ENCODE data around the gene TTC27.

The TTC27 gene

GRCh38 chr2:32847734-32848133 lies 219.9 kb downstream of the TTC27 start:
- Histone ChIP-seq H3K4me1 (ENCODE audit: insufficient read depth, low read length) (no peaks in the 10 kb centered on the region), H2AFZ (ENCODE audit: low read depth, low read length) (no peak overlapping the region), H3K9ac (ENCODE audit: low read depth, low read length) (no peak overlapping the region), H3K4me2 (ENCODE audit: insufficient read depth, low read length) (no peak overlapping the region), H3K4me3 (ENCODE audit: low read depth in 1 of 2, low read length in 2 of 2) (no peak overlapping the region), H3K27ac (ENCODE audit: low read length) (no peak overlapping the region), H3K9me3 (ENCODE audit: insufficient read depth, low read length, severe bottlenecking) (no peaks in the 10 kb centered on the region), H3K36me3 (ENCODE audit: insufficient read depth, low read length) (no peaks in the 10 kb centered on the region), H4K20me1 (ENCODE audit: insufficient read depth, low read length) (no peaks in the 10 kb centered on the region), H3K27me3 (ENCODE audit: insufficient read depth, low read length, poor library complexity) (no peaks in the 10 kb centered on the region), H3K79me2 (ENCODE audit: insufficient read depth, low read length) (no peaks in the 10 kb centered on the region)
- TF ChIP-seq CTCF (IDR thresholded peaks at IDR 0.05; ENCODE audit: borderline replicate concordance, extremely low read depth, low read length, poor library complexity, severe bottlenecking) (no peak), EZH2 (IDR thresholded peaks at IDR 0.05; ENCODE audit: borderline replicate concordance, low read depth, low read length, severe bottlenecking) (no peak)
- DNase-seq: no peak
- ATAC-seq (ENCODE audit: insufficient read depth, low read depth): no peak

- Histone ChIP-seq H4K20me1 (ENCODE audit: insufficient read depth, low read length) (no peaks in the 10 kb centered on the region), H3K4me3 (ENCODE audit: low read depth in 1 of 2, low read length in 2 of 2) (no peak overlapping the region), H2AFZ (ENCODE audit: low read depth, low read length) (no peak overlapping the region), H3K27me3 (ENCODE audit: insufficient read depth, low read length, poor library complexity) (no peaks in the 10 kb centered on the region), H3K4me1 (ENCODE audit: insufficient read depth, low read length) (no peaks in the 10 kb centered on the region), H3K9me3 (ENCODE audit: insufficient read depth, low read length, severe bottlenecking) (no peaks in the 10 kb centered on the region), H3K4me2 (ENCODE audit: insufficient read depth, low read length) (no peak overlapping the region), H3K9ac (ENCODE audit: low read depth, low read length) (no peak overlapping the region), H3K36me3 (ENCODE audit: insufficient read depth, low read length) (no peaks in the 10 kb centered on the region), H3K27ac (ENCODE audit: low read length) (no peak overlapping the region), H3K79me2 (ENCODE audit: insufficient read depth, low read length) (no peaks in the 10 kb centered on the region)
- no peak for DNase-seq
- ATAC-seq (ENCODE audit: insufficient read depth, low read depth): no peak
- no peak for TF ChIP-seq EZH2 (IDR thresholded peaks at IDR 0.05; ENCODE audit: borderline replicate concordance, low read depth, low read length, severe bottlenecking)
- no peak for TF ChIP-seq CTCF (IDR thresholded peaks at IDR 0.05; ENCODE audit: borderline replicate concordance, extremely low read depth, low read length, poor library complexity, severe bottlenecking)
Observed at GRCh38 chr2:32849456-32850194, 221.8 kb downstream of the TTC27 start.

GRCh38 chr2:32851777-32852439 lies 224.1 kb downstream of the TTC27 start:
- H4K20me1 ChIP-seq (ENCODE audit: insufficient read depth, low read length): no peaks in the 10 kb centered on the region
- H3K4me3 ChIP-seq (ENCODE audit: low read depth in 1 of 2, low read length in 2 of 2): no peak overlapping the region
- no peak overlapping the region for H3K27ac ChIP-seq (ENCODE audit: low read length)
- H3K79me2 ChIP-seq (ENCODE audit: insufficient read depth, low read length): no peaks in the 10 kb centered on the region
- H3K9me3 ChIP-seq (ENCODE audit: insufficient read depth, low read length, severe bottlenecking): no peaks in the 10 kb centered on the region
- H3K27me3 ChIP-seq (ENCODE audit: insufficient read depth, low read length, poor library complexity): no peaks in the 10 kb centered on the region
- no peaks in the 10 kb centered on the region for H3K4me1 ChIP-seq (ENCODE audit: insufficient read depth, low read length)
- ATAC-seq (ENCODE audit: insufficient read depth, low read depth): no peak
- TF ChIP-seq EZH2 (IDR thresholded peaks at IDR 0.05; ENCODE audit: borderline replicate concordance, low read depth, low read length, severe bottlenecking): no peak
- no peak overlapping the region for H3K9ac ChIP-seq (ENCODE audit: low read depth, low read length)
- no peak overlapping the region for H2AFZ ChIP-seq (ENCODE audit: low read depth, low read length)
- no peak for DNase-seq
- no peaks in the 10 kb centered on the region for H3K36me3 ChIP-seq (ENCODE audit: insufficient read depth, low read length)
- H3K4me2 ChIP-seq (ENCODE audit: insufficient read depth, low read length): no peak overlapping the region

- DNase-seq (no peak), ATAC-seq (ENCODE audit: insufficient read depth, low read depth) (no peak)
- no peak overlapping the region for H3K9ac ChIP-seq (ENCODE audit: low read depth, low read length)
- H3K36me3 ChIP-seq (ENCODE audit: insufficient read depth, low read length): no peaks in the 10 kb centered on the region
- no peak for TF ChIP-seq EZH2 (IDR thresholded peaks at IDR 0.05; ENCODE audit: borderline replicate concordance, low read depth, low read length, severe bottlenecking)
- TF ChIP-seq CTCF (IDR thresholded peaks at IDR 0.05; ENCODE audit: borderline replicate concordance, extremely low read depth, low read length, poor library complexity, severe bottlenecking): no peak
- no peak overlapping the region for H3K27ac ChIP-seq (ENCODE audit: low read length)
- no peak overlapping the region for H3K4me2 ChIP-seq (ENCODE audit: insufficient read depth, low read length)
- H3K9me3 ChIP-seq (ENCODE audit: insufficient read depth, low read length, severe bottlenecking): no peaks in the 10 kb centered on the region
- no peak overlapping the region for H2AFZ ChIP-seq (ENCODE audit: low read depth, low read length)
- H3K4me3 ChIP-seq (ENCODE audit: low read depth in 1 of 2, low read length in 2 of 2): no peak overlapping the region
- no peaks in the 10 kb centered on the region for H3K79me2 ChIP-seq (ENCODE audit: insufficient read depth, low read length)
- H3K4me1 ChIP-seq (ENCODE audit: insufficient read depth, low read length): no peaks in the 10 kb centered on the region
- H3K27me3 ChIP-seq (ENCODE audit: insufficient read depth, low read length, poor library complexity): no peaks in the 10 kb centered on the region
- no peaks in the 10 kb centered on the region for H4K20me1 ChIP-seq (ENCODE audit: insufficient read depth, low read length)
Observed at GRCh38 chr2:32852856-32853255, 225.0 kb downstream of the TTC27 start.

Measured in DND-41 (cell line).